HPDE6-E6E7 (cell line): ENCODE data around the gene RESP18.
A peak's percentile ranks its signal among the peaks of the same experiment; 100 is the strongest.
"Not testable (repeated sequence)": the region's sequence is repeated elsewhere in the genome, so short reads cannot be mapped to it uniquely, and the experiment has no call there.

ENCODE experiments used
- DNase-seq: peaks from one replicate; pipeline ENCODE4 v3.0.0; 2011; ENCODE audit warnings: missing footprints; ENCODE audit errors: extremely low spot score

RESP18 gene

DNA sequence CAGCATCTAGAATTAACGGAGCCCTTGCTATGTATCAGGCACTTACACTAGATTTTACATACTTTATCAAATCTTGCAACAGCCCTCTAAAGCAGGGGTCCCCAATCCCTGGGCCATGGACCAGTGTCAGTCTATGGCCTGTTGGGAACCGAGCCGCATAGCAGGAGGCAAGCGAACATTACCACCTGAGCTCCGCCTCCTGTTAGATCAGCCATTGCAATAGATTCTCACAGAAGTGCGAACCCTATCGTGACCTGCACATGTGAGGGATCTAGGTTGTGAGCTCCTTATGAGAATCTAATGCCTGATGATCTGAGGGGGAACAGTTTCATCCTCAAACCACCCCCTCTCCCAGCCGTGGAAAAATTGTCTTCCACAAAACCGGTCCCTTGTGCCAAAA, 39.9 kb downstream of the RESP18 start:
- no peak for DNase-seq

DNA sequence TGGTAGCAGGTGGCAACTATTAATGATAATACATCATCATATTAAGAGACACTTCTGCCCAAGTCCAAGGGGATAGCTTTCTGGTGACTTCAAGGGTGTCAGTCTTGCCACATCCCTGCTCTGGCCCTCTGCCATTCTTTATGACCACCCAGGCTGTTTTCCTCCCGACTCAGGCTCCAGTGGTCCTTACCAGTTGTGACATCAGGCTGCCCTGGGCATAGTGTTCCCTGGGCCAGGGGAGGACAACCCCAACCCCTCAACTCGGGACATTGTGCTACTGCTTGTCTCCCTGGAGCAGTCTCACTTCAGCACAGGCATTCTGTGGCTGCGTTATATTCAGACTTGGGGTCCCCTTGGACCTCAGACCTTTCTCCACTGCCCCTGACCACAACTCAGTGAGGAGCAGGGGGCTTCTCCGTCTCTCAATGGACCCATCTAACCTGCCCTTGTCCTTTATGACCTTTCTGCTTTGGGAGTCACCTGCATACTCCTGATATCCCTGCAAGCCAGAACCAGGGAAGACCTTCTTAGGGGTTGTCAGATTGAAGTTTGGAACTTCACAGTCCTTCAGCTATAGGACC, 40.5 kb downstream of the RESP18 start:
- DNase-seq, result no peak

DNA sequence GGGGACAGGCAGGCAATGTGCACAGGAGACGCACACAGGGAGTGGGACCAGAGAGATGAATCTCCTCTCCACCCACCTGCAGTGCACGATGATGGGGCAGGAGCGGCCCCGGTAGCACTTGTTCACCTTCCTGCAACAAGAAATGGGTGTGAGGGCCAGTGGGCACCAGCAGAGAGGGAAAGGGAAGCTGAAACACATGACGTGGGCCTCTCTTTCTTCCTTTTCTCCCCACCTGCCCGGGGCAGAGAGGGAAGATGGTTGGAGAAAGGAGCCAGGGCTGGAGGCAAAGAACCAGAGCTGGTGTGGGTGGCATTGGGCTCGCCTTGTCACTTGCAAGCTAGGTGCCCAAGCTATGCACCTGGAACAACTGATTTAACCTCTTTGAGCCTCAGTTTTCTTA, 41.1 kb downstream of the RESP18 start:
- DNase-seq, result no peak

DNA sequence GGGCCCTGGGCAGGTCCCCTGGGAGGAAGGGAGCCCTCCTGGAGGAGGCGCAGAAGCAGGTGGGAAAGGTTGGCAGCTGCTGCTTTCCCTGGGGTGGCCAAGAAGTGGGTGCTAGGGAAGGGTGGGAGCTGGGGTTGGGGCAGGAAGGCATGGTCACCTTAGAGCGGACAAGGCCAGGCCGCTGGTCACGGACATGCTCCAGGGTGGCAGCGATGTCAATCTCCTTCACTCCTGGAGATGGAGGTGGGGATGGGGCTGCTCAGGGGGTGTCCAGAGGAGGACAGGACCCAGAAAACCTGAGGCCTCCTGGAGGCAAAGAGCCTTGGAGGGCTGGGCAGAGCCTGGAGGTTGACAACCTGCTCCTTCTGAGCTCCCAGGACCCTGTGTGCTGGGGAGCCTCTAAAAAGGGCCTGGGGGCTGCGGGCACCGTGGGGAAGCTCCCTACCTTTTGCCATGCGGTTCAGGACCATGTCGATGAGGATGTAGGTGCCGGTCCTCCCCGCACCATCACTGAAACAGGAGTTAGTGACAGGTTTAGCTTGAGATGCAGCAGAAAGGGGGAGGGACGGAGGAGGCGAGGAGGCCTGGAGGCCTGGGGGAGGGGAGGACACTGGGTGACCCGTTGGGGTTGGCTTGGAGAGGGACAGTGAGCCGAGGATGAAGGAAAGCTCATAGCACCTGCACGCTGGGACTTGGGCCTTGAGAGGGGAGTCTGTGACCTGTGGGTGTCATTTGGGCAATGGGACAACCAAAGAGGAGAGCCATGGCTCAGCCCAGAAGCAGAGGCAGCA, 42.0 kb downstream of the RESP18 start:
- no peak for DNase-seq

DNA sequence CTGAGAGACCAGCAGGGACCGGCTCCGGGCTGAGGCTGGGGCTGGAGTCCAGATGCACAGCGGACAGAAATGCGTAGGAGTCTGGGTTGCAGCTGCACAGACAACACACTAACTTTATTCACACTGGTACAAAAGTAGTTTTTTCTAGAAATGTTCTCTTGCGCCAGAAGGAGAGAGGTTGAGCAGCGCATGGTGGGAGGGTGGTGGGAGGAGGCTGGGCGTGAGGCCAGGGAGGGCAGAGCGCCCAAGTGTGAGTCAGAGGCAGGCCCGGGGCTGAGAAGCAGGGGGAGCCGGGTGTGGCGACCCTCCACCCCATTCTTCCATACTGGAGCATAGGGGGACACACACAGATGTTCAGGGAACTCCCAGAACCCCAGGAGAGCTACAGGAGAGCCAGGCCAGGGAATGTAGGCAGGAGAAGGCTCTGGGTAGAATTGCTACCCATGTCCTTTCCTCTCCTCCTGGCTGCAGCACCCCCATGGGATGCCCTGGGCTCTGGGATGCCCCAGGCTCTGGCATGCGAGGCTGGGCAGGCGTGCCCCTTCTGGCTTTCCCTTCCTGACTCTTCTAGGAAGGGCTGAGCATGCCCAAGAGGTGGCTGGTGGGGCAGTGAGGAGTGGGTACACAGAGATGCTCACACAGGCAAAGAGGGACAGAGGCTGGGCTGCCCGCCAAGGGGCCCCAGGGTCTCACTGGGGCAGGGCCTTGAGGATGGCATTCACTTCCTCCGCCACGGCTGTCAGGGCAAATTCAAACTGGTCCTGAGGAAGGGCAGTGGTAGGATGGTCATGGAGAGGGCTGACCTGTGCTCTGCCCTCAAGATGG, 42.8 kb downstream of the RESP18 start:
- peak; percentile 52 for DNase-seq

DNA sequence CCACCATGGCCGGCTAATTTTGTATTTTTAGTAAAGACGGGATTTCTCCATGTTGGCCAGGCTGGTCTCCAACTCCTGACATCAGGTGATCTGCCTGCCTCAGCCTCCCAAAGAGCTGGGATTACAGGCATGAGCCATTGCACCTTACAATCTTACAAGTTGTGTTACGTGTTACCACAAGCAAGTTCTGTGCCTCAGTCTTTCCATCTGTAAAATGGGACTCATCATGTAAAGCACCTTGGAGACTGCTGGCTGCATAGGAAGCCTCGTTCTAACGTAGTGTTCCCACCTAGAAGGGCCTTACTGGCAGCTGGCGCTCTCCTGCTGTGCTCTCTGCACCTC, 43.4 kb downstream of the RESP18 start:
- DNase-seq, result no peak

DNA sequence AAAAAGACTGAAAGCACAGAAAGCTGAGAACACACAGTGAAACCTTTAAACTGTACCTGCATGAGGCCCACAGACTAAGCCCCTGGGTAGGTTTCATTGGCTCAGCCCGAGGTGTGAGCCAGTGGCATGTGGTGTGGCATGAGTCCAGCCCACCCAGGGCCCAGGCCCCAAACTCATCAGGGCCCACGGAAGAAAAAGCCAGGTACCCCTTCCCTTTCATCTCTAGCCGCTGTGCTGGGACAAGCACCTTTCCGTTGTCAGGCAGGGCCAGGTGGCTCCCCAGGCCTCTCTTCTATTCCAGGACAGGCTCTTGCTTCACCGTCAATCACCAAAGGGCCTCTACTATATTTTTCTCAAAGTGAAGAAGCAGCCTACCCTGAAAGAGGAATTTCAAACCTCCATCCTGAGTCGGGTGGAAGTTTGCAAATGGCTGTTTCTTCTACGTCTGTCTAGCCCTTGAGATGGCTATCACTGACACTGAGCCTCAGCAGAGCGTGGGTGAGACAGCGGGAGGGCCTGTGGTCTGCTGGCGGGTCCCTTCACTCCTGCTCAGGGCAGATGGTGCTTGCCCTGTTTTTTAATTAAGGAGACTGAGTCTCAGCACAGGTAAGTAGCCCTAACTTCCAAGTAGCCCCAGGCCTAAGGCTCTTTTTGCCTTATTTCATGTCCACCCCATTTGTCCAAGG, 44.8 kb downstream of the RESP18 start:
- DNase-seq, result no peak

DNA sequence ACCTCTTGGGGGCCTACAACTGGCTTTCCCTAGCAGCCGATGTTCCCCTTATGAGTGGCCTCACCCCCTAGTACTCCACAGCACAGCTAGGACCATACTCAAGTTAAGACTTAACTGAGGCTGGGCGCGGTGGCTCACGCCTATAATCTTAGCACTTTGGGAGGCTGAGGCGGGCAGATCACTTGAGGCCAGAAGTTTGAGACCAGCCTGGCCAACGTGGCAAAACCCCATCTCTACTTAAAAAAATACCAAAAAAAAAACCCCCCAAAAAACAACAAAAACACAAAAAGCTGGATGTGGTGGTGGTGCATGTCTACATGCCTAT, 45.5 kb downstream of the RESP18 start:
- DNase-seq, result not testable (repeated sequence)

DNA sequence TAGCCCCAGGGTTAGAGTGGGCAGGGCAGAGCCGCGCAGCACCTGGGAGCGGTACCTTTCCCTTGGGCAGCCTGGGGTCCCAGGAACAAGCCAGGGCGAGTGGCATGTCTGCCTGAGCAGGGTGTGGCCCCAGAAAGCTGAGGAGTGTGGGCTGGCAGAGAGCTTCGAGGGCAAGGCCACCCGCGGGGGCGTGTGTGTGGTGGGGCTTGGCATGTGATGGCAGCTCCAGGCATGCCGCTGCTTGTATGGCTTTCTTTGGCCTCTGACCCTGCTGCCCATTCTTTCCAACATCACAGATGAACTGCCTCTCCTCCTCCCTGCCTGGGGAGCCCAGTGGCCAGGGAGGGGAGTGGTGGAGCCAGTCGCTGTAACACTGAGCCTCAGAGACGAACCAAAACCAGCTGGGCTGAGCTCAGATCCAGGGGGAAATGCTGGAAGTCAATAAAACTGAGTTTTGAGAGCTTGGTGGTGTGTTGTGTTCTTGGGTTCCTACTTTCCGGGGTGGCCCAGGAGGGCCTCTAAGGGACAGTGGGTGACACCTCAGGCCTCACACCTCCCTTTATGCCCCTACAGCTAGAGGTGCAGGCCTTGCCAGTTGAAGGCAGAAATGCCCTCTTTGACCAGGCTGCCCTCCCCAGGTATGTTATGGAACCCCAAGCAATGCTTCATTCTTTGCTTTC, 46.0 kb downstream of the RESP18 start:
- DNase-seq, result peak; percentile 66

DNA sequence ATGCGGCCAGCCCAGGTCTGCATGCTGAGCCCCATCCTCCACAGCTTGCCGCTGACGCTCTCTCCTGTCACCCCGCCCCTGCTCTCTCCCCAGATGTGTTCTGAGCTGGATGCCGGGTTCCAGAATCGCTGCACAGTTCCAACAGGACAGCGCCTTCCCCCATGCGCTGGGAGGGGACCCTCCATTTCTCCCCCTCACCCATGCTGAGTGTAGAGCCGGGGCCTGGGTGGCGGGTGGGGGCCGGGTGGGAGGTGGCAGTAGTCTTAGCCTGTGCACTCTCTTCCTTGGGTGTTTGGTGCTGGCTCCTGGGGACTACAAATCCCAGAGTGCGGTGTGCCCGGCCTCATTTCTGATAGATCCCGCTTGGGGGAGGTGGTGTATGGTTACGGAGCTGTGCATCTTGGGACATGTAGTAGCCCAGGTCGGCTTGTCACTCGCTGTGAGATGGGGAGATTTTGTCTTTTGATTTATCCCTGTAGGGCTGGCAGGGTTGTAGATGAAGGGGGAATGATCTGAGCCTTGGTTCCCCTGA, 46.6 kb downstream of the RESP18 start:
- peak; percentile 94 for DNase-seq

DNA sequence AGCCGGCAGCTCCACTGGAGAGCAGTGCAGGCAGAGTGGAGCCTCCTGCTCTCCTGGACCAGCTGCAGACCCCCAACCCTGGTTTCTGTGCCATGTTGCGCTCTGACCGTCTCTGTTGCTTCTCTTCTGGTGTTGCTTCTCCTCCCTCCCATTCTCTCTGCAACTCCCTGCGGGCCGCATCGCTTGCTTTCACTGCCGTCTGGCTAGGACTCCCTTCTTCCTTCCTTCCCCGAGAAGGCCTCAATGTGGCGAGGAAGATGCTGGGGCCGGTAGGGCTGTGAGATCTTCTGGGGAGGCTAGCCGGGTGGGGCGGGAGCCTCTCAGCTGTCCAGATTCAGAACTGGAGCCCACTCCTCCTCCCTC, 47.2 kb downstream of the RESP18 start:
- no peak for DNase-seq

DNA sequence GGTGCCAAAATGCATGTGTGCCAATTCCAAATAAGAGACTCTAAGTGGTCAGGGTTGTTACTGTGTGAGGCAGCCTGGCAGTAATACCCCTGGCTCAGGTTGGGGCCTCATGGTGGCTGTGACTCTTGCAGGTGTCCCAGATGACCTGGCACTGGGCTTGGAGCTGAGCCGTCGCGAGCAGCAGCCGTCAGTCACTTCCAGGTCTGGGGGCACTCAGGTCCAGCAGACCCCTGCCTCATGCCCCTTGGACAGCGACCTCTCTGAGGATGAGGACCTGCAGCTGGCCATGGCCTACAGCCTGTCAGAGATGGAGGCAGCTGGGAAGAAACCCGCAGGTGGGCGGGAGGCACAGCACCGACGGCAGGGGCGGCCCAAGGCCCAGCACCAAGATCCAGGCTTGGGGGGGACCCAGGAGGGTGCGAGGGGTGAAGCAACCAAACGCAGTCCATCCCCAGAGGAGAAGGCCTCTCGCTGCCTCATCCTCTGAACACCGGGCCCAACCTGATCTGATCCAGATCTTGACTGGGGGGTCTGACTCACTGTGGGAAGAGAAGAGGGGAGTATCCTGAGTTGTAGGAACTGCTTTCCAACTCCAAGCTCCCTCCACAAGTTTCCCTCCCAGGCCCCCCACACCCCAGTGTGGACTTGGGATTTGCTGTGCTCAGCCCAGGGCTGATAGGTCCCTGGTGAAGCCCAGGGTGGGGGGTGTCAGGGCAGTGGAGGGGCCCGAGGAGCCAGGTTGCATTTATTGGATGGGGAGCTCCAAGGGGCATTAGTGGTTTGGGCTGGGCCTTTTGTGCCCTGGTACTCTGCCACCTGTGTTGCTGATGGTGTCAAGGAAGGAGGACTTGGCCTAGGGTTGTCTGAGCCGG, 47.8 kb downstream of the RESP18 start:
- DNase-seq, result no peak

DNA sequence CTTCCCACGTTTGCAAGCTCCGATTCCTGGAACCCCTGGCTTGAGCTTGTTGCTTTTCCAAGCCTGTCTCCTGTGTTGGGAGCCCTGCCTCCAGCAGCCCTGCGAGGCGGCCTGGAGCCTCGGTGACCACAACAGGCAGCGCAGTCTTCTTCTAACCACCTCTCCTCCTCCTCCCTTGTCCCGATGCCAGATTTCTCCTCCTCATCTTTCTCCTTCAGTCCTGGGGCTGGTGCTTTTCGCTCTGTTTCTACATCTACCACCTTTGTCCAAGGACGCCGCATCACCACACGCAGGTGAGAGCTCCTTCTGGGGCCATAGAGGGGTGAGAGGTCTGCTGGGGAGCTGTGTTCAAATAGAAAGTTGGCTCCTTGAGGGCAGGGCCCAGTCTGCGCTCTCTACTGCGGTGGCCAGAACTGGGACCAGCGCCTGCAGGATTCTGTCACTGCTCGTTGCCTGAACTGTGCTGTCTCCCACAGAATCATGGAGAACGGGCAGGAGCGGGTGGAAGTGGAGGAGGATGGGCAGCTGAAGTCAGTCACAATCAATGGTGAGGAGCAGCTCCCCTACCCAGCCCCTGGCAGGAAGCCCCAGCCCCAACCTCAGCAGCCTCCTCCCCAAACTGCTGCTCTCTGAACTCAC, 49.5 kb downstream of the RESP18 start:
- DNase-seq, result no peak

DNA sequence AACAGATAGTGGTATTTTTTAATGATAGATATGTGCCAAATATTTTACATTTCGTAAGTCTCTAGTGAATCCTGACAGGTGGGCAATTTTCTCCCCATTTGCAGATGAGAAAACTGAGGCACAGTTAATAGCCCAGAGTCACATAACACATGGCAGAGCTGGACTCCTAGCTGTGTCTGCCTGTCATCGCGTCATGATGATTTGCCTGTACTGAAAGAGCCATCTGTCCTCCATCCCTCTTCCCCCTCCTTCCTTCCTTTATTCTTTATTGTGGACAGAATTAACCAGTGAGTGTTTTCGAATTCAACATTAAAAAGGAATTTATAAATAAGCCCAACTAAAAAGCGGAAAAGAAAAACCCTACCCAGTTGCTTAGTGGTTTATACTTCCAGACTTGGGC, 50.2 kb downstream of the RESP18 start:
- DNase-seq, result no peak

DNA sequence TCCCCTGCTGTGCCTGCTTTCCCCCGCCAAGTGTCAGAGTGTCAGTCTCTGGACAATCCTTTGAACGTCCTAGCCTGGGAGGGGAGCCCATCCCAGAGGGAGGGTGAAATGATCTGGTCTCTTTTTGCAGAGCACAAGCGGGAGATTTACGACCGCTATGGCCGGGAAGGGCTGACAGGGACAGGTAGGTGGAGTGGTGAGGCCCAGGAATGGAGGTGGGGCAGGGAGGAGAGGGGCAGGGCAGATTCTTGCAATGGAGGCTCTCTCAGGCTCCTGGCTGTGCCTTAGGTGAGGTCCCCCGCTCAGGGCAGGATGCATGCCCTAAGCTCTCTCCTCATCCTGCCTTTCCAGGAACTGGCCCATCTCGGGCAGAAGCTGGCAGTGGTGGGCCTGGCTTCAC, 51.0 kb downstream of the RESP18 start:
- no peak for DNase-seq

DNA sequence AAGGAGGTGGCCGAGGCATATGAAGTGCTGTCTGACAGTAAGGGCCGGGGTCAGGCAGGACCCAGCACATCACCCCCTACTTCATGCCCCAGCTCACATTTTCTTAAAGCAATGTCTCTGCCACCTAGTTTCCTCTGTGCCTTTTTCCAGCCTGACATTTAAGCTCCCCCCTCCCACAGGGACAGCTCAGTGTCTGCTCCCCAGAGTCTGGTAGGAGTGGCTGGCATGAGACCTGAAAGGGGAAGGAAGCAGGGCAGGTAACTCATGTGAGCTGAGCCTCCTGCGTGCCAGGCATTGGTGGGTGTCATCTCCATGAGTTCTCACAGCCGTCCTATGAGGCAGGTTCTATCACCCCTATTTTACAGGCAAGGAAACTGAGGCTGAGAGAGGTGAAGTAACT, 51.9 kb downstream of the RESP18 start:
- no peak for DNase-seq

DNA sequence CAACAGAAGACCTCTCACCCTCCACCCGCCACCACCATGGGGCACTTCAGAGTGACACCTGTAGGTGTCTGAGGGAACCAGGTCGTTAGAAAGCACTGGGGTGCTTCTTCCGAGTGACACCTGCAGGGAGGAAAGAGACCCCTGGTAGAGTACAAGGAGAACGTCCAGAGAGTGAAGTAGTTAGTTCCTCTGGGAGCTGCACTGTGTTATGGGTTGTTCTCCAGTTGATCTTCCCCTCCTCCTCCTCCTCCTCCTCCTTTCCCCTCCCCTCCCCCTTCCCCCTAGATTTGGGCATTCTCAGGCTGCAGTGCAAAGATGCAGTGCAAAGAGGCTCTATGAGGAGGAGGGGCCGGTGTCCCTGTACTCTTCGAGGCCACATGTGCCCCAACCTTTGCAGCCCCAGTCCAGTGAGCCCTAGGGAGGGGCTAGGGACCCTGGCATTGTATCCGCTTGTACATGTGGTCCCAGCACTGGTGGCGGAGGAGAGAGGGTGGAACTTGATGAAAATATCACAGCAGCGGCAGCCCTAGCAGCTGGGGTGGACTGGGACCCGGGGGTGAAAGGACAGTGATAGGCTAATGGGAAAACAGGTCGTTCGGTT, 52.5 kb downstream of the RESP18 start:
- DNase-seq, result no peak

DNA sequence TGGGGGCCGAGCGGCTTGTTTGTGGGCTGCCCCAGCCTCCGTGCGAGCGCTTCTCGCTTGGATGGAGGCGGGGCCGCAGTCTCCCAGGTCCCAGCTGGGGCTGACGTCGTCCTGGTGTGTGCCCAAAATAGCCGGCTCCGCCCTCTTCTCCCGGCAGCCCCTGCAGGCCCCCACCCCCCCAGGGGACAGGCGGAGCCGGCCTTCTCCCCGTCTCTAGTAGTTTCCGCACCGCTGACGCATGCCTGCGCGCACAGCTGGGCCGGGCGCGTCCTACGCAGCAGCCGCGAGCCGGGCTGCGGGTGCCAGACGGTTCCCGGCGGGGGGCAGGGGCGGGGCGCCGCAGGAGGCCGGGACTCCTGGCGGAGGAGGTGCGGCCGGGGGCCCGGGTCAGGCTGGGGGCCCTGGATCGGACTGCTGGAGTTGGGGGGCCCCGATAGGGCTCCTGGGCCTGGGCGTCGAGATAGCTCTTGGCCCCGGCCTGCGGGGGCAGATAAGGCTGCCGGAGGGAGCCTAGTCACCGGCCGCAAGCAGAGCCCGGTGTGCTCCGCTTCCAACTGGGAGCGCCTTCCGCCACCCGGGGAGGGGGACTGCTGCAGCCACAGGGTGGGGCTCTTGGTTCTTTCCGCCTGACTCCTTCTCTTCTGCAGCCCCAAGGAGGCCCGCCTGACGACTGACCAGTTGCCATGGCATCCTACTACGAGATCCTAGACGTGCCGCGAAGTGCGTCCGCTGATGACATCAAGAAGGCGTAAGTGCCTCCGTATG, 53.2 kb downstream of the RESP18 start, which contains the start of gene DNAJB2:
DNAJB2 (plus strand) TSS at position 216 of the 765 bp plus-strand sequence; CDS start at position 684, 468 bp downstream.
- peak; percentile 98 for DNase-seq

DNA sequence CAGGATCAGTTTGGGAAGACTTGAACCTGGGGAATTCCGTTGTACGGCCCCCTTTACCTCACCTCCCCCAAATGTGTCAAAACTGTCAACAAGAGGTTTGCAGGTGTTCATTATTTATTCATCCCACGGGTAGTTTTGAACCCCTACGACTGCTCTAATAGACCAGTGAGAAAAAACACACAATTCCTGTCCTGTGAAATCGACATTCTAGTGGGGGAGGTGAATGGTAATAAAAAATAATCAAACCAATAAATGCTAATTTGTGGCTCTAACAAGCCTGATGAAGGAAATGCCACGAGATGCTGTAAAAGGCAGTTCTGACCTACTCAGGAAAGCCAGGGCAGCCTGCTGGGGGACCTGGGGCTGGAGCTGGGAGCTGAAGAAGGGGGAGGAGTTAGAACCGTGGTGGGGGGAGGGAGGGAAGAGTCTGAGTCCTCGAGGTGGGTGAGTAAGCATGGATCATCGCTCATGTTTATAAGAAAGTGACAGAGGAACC, 53.8 kb downstream of the RESP18 start:
- no peak for DNase-seq
